Activated CD8-positive, alpha-beta memory T cell treated with anti-CD3 and anti-CD28 coated beads, Interleukin-2, amount 10 ng/mL, durations not matched to agents 7 days and 5 days (primary cell): ENCODE measurements around the gene NCAM2. TPM values are rescaled to one million over a fixed set of nuclear protein-coding genes. Genes with fewer than 3 reads are reported as not detected.

Source experiments
- ATAC-seq: fragments of 150-1000 bp; cut with Tn5 transposase; one replicate; pipeline ENCODE4 v1.10.0; 2021; ENCODE audit warnings: moderate library complexity
- CTCF ChIA-PET: fragments of 350-600 bp; sonication (Branson Sonifier 250); formaldehyde crosslinking; loops from one replicate; lab custom pipeline; 2021; ENCODE audit warnings: antibody characterized with exemption; lab: Charles Lee
- DNase-seq: peaks from one replicate; pipeline ENCODE4 v3.0.0-alpha.2; 2020
- H3K27ac Mint-ChIP-seq: one replicate; pipeline ENCODE4 v1.8.0; 2021; ENCODE audit warnings: mild to moderate bottlenecking, mixed read lengths
- H3K27me3 Mint-ChIP-seq: one replicate; pipeline ENCODE4 v1.8.0; 2021; ENCODE audit warnings: mixed read lengths
- H3K36me3 Mint-ChIP-seq: one replicate; pipeline ENCODE4 v1.8.0; 2021; ENCODE audit warnings: mild to moderate bottlenecking, mixed read lengths
- H3K4me1 Mint-ChIP-seq: one replicate; pipeline ENCODE4 v1.8.0; 2021; ENCODE audit warnings: mixed read lengths
- H3K4me3 Mint-ChIP-seq: one replicate; pipeline ENCODE4 v1.8.0; 2021; ENCODE audit warnings: mild to moderate bottlenecking, moderate library complexity, mixed read lengths
- H3K9me3 Mint-ChIP-seq: one replicate; pipeline ENCODE4 v1.8.0; 2022; ENCODE audit warnings: low read depth, mixed read lengths
- total RNA-seq, 2 experiments: library from RNA; stranded (reverse); gene quantifications; one replicate each; pipeline ENCODE4 v1.2.3, GENCODE V29; 2021

The NCAM2 gene
- total RNA-seq, 2 experiments from 2014 or later, result not detected

DNA sequence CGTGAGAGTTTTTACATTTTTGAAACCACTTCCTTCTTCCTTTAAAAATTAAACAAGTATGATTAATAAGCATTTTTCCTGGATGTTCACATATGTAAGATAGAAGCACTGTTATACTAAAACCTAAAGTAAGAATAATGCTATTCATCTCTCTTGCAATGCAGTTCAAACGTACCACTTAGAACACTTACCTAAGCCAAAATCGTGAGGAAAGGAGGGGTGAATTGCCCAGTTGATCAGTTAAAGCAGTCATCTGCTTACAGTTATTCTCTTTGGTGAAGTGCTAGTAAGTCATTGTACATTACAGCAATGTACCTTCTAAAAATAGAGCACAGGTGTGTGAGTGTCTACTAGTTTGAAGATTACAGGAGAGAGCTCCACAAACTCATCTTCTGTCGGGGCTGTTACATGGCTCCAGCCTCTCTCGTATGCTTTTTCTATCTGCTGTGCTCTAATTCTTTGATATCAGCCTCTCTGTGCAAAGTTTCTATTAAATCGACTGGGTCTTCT, 3.4 kb downstream of the NCAM2 start:
- H3K27me3 Mint-ChIP-seq, result peaks cover 31% of the 10 kb centered on the region
- peaks cover 3% of the 10 kb centered on the region for H3K4me1 Mint-ChIP-seq
- no peak overlapping the region for H3K4me3 Mint-ChIP-seq
- DNase-seq, result no peak
- no peaks in the 10 kb centered on the region for H3K9me3 Mint-ChIP-seq
- no peaks in the 10 kb centered on the region for H3K36me3 Mint-ChIP-seq
- no peak overlapping the region for H3K27ac Mint-ChIP-seq
- CTCF ChIA-PET, result no interaction called here
- ATAC-seq, result no peak

DNA sequence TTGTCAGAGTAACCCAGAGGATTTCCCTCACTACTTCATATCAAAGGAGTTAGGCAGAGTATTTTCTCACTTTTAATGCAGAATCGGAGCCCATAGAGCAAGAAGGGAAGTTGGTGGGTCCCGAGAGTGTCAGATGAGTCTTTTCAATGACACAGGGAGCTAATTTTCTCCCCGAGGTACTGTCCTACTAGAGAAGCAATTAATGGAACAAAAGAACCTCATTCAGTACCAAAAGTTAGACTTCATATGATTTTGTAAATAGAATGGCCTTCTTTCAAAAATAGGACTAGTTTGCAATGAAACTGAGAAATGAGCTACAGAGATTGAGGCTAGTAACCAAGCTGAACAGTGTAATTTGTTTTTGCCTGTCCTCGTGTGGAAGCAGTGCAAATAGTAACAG, 3.9 kb downstream of the NCAM2 start:
- Mint-ChIP-seq H3K4me3 (no peak overlapping the region), H3K27ac (no peak overlapping the region), H3K27me3 (peaks cover 26% of the 10 kb centered on the region), H3K36me3 (no peaks in the 10 kb centered on the region), H3K4me1 (peaks cover 3% of the 10 kb centered on the region), H3K9me3 (no peaks in the 10 kb centered on the region)
- CTCF ChIA-PET, result no interaction called here
- DNase-seq, result no peak
- no peak for ATAC-seq

DNA sequence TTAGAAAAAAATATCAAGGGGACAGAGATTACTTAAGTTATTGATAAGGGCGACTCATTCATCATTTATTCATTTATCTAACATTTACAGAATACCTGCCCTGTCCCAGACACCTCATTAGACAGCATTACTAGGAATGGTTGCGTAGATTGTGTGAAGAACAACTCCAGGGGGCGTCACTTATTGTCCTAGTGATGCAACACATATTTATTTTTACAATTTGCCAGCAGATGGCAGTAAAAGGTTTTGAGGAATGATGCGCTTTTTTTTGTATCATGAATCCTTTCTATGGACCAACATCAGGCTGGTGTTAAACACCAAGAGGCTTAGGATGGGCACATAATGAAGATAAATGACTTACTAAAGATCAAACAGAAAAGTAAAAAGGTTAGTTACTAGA, 5.5 kb downstream of the NCAM2 start:
- Mint-ChIP-seq H3K4me1 (no peaks in the 10 kb centered on the region), H3K36me3 (no peaks in the 10 kb centered on the region), H3K27ac (no peak overlapping the region), H3K9me3 (no peaks in the 10 kb centered on the region), H3K4me3 (no peak overlapping the region), H3K27me3 (peaks cover 14% of the 10 kb centered on the region)
- DNase-seq (no peak), ATAC-seq (no peak)
- CTCF ChIA-PET, result interaction anchor here (1.0 kb wide), 1 partner anchor 11 kb away, joined by 3 read pairs; no protein-coding TSS in a partner anchor

DNA sequence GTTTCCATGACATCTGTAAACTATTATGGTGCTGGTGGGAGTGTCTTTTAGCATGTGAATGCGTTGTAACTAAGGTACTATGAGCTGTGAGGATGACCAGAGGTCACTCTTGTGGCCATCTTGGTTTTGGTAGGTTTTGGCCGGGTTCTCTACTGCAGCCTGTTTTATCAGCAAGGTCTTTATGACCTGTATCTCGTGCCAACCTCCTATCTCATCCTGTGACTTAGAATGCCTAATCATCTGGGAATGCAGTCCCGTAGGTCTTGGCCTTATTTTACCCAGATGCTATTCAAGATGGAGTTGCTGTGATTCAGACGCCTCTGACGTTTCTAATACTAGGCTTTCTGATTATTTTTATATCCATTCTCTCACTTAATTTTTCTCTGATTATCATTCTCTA, 9.4 kb downstream of the NCAM2 start:
- DNase-seq (no peak), ATAC-seq (no peak)
- Mint-ChIP-seq H3K27ac (no peak overlapping the region), H3K36me3 (no peaks in the 10 kb centered on the region), H3K4me3 (no peak overlapping the region), H3K9me3 (no peaks in the 10 kb centered on the region), H3K27me3 (no peaks in the 10 kb centered on the region), H3K4me1 (no peaks in the 10 kb centered on the region)
- CTCF ChIA-PET, result no interaction called here

DNA sequence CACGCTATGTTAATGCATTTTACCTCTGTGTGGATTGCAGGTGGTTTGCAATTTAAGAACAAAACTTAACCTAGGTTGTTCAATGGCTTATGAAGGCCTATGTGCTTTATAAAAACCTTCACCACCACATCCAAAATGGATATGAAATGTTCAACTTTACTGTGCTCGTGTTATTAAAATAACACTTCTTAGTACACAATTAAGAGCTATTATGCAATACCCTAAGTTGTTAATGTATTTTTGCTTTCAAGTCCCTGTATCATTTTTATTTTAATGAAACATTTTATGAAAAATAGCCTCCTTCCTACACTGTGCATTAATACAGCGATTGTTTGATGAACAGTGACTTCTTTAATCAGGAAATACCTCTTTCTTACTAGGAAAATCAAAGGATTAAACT, 12.0 kb downstream of the NCAM2 start:
- no peak for DNase-seq
- no peaks in the 10 kb centered on the region for H3K4me1 Mint-ChIP-seq
- ATAC-seq, result no peak
- no peak overlapping the region for H3K27ac Mint-ChIP-seq
- no peak overlapping the region for H3K4me3 Mint-ChIP-seq
- CTCF ChIA-PET, result no interaction called here
- H3K27me3 Mint-ChIP-seq, result no peaks in the 10 kb centered on the region
- H3K9me3 Mint-ChIP-seq, result no peaks in the 10 kb centered on the region
- no peaks in the 10 kb centered on the region for H3K36me3 Mint-ChIP-seq

DNA sequence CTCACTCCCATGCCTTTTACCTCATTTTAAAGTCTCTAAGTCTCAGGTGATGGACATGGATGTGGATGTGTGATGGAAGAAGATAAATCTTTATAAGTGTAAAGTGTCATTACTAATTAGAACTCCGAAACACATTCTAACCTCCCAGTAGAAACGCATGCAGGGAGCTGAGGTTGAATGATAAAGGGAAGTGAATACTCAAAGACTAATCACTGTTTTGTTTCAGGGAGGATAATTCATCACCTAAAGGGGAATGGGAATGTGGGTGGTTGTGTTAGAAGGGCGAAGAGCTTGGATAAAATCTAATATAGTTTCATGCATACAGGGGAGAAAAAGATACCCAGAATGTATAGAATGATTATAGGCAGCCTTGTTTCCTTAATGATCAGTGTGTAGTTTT, 12.5 kb downstream of the NCAM2 start:
- Mint-ChIP-seq H3K36me3 (no peaks in the 10 kb centered on the region), H3K4me1 (no peaks in the 10 kb centered on the region), H3K27me3 (no peaks in the 10 kb centered on the region), H3K4me3 (no peak overlapping the region), H3K9me3 (no peaks in the 10 kb centered on the region), H3K27ac (no peak overlapping the region)
- no peak for ATAC-seq
- CTCF ChIA-PET, result no interaction called here
- no peak for DNase-seq

DNA sequence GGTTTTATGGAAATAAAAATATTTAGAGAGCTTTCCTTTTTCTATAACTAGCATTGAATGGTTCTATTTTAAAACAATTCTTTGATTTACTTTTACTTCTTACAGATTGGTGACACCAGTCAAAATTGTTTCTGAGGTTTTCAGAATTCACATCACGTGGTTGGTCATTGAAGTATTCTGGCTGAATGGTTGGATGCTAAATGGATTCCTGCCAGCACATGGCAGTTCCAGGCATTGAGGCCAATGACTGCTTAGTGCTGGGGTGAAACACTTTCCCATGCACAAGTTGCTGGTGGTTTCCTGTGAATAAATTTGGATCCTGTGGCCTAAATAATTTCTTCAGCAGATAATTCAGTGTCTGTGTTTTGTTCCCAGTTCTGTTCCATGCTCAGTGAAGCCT, 20.6 kb downstream of the NCAM2 start:
- no peaks in the 10 kb centered on the region for H3K4me1 Mint-ChIP-seq
- no peaks in the 10 kb centered on the region for H3K36me3 Mint-ChIP-seq
- H3K9me3 Mint-ChIP-seq, result peaks cover 3% of the 10 kb centered on the region
- H3K27ac Mint-ChIP-seq, result no peak overlapping the region
- H3K27me3 Mint-ChIP-seq, result no peaks in the 10 kb centered on the region
- no peak overlapping the region for H3K4me3 Mint-ChIP-seq
- DNase-seq (no peak), ATAC-seq (no peak)
- CTCF ChIA-PET, result no interaction called here

DNA sequence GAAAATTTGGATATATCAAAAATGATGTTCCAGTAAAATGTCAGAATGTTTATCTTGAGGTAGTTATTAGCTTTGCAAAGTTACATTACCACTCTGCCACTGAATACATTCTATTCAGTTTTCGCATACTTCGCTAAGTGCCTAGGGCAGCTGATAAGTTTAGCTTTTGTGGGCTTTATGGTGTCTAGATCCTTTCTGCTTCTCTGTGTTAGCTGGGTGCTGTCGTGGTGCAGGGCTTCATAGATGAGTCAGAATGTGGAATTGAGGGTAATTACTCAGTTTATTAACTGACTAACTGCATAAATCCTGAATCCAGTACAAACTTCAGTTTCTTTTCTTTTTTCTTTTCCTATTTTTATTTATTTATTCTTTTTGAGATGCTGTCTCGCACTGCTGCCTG, 21.5 kb downstream of the NCAM2 start:
- CTCF ChIA-PET, result no interaction called here
- Mint-ChIP-seq H3K27me3 (no peaks in the 10 kb centered on the region), H3K4me3 (no peak overlapping the region), H3K36me3 (no peaks in the 10 kb centered on the region), H3K4me1 (no peaks in the 10 kb centered on the region), H3K27ac (no peak overlapping the region), H3K9me3 (peaks cover 3% of the 10 kb centered on the region)
- no peak for ATAC-seq
- no peak for DNase-seq

DNA sequence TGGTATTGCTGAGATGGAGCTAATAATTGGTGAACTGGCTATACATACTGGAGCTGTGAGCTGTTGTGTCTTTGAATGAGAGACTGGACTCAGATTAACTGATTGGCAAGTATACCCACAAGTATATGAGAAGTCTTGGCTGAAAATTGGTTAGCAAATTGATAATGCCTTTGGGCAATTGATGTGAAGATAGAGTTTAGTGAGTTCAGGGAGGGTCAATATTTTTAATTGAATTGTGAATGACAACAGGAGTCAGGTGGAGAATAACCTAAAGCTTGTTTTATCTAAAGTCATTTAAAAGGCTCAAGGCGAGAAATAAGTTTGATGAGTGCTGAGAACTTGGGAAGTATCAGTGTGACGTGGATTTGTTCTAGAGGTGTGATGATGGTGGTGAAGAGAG, 27.5 kb downstream of the NCAM2 start:
- no peak overlapping the region for H3K4me3 Mint-ChIP-seq
- H3K27ac Mint-ChIP-seq, result no peak overlapping the region
- ATAC-seq (no peak), DNase-seq (no peak)
- no peaks in the 10 kb centered on the region for H3K4me1 Mint-ChIP-seq
- no peaks in the 10 kb centered on the region for H3K27me3 Mint-ChIP-seq
- CTCF ChIA-PET, result no interaction called here
- no peaks in the 10 kb centered on the region for H3K36me3 Mint-ChIP-seq
- peaks cover 6% of the 10 kb centered on the region for H3K9me3 Mint-ChIP-seq

DNA sequence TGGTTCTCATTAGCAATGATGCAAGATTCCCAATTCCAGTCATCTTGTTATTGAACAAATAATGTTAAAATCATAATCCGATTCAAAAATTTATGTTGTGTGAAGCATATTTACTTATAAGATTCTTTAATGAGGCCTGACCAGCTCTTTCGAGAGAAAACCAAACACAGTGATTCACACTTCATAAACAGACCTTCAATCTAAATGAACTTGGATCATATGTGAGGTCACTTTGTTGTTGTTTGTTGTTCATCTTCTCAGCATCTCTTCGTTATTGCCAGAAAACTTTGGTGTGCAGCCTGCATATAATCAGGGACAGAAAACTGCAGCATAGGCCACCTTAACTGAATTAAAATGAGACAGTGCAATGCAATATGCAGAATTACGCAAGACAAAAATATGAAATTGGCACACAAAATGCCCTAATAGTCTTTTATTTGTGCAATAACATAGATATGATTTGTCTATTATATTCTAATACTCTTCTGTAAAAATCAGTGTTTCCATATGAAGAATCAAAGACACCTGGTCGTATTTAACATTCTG, 30.1 kb downstream of the NCAM2 start:
- DNase-seq, result no peak
- H3K4me3 Mint-ChIP-seq, result no peak overlapping the region
- H3K9me3 Mint-ChIP-seq, result peaks cover 6% of the 10 kb centered on the region
- no peaks in the 10 kb centered on the region for H3K36me3 Mint-ChIP-seq
- no peaks in the 10 kb centered on the region for H3K4me1 Mint-ChIP-seq
- no peaks in the 10 kb centered on the region for H3K27me3 Mint-ChIP-seq
- CTCF ChIA-PET, result no interaction called here
- no peak for ATAC-seq
- no peak overlapping the region for H3K27ac Mint-ChIP-seq

DNA sequence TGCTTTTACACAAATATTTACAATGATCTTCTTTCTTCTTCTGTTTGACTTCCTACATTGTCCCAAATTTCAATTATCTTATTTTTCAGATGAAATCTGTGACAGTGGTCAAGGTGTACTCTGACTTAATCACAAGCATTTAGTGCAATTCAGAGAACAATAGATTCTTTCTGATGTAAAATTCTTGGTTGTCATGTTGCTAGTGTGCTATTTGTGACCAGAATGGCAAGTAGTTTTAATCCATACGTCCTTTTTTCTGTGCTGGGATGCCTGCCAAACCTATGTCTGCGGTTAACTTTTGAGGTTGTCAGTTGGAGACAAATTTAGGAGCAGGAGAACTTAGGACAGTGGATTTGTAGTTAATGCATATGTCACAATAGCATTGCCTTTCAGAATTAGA, 31.0 kb downstream of the NCAM2 start:
- H3K9me3 Mint-ChIP-seq, result peaks cover 6% of the 10 kb centered on the region
- no peak overlapping the region for H3K4me3 Mint-ChIP-seq
- DNase-seq, result no peak
- H3K4me1 Mint-ChIP-seq, result no peaks in the 10 kb centered on the region
- CTCF ChIA-PET, result no interaction called here
- no peak overlapping the region for H3K27ac Mint-ChIP-seq
- no peak for ATAC-seq
- no peaks in the 10 kb centered on the region for H3K36me3 Mint-ChIP-seq
- H3K27me3 Mint-ChIP-seq, result no peaks in the 10 kb centered on the region

DNA sequence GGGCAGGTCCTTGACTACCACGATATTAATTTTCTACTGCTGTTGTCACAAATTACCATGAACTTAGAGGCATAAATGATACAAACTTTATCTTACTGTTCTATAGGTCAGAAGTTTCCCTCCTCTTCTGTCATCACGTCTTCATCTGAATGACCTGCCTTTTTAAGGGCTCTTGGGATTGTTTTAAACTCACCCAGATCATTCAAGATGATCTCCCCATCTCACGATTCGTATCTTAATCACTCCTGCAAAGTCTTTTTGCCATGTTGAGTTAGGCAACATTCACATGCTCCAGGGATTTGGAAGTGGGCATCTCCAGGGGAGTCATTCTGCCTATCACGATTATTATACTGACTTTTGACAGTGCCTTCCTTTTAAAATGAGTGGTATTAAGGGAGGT, 32.1 kb downstream of the NCAM2 start:
- DNase-seq (no peak), ATAC-seq (no peak)
- Mint-ChIP-seq H3K27ac (no peak overlapping the region), H3K4me1 (no peaks in the 10 kb centered on the region), H3K36me3 (no peaks in the 10 kb centered on the region), H3K9me3 (peaks cover 6% of the 10 kb centered on the region), H3K27me3 (no peaks in the 10 kb centered on the region), H3K4me3 (no peak overlapping the region)
- CTCF ChIA-PET, result no interaction called here

DNA sequence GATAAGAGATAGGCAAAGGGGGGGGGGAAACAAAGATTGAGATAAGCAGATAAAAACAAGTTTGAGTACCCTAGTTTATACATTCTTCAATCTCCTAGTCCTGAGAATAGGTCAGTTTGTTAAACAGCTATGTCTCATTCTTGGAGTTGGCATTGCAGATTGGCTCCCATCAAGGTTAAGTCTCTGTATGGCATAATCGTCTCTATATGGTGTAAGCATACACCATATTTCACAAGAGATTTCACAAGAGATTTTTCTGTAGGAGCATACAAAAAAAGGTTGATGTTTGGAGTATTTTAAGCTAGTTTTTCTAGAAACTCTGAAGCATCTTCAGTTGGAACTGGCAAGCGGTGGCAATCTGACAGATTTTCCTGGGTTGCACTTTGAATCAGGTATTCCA, 35.8 kb downstream of the NCAM2 start:
- Mint-ChIP-seq H3K27ac (no peak overlapping the region), H3K27me3 (no peaks in the 10 kb centered on the region), H3K4me3 (no peak overlapping the region), H3K36me3 (no peaks in the 10 kb centered on the region), H3K4me1 (no peaks in the 10 kb centered on the region), H3K9me3 (peaks cover 2% of the 10 kb centered on the region)
- CTCF ChIA-PET, result no interaction called here
- DNase-seq (no peak), ATAC-seq (no peak)

DNA sequence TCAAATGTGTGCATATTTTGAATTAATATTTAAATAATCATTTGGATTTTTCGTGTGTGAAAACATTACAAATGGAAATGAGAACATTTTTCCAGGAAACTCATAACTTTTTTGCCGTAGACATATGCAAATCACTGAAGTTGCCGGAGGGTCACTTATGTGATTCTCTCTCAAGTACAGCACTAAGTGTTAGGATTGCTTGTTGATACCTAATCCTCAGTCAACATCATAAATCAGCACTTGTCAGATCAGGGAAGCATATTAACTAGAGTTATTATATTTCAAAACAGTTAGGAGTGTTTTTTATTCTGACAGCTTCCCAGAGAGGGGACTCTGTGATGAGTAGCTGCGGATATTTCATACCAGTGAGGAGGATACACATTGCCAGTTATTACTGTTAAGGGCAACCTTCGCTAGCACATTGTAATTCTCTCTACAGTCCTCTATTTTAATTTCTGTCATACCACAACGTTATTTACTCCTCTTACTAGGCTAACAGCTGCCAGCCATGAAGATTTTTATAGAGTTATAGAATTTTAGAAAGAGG, 41.5 kb downstream of the NCAM2 start:
- Mint-ChIP-seq H3K36me3 (no peaks in the 10 kb centered on the region), H3K27me3 (no peaks in the 10 kb centered on the region), H3K4me3 (no peak overlapping the region), H3K9me3 (no peaks in the 10 kb centered on the region), H3K27ac (no peak overlapping the region), H3K4me1 (no peaks in the 10 kb centered on the region)
- DNase-seq, result no peak
- no peak for ATAC-seq
- CTCF ChIA-PET, result no interaction called here

DNA sequence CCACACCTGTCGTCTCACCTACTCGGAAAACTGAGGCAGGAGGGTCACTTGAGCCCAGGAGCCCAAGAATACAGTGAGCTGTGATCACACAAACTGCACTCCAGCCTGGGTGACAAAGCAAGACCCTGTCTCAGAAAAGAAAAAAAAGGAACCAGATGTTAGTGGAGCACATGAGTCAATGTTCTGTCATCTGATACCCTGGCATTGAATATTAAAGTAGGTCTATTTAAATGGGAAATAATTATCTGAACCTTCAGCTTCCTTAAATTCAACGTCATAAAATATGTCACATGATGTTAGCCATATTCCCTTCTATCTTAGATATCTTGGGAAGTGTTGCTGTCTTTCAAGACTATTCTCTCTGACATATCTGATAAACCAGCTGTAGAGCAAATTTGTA, 47.3 kb downstream of the NCAM2 start:
- Mint-ChIP-seq H3K27me3 (no peaks in the 10 kb centered on the region), H3K9me3 (no peaks in the 10 kb centered on the region), H3K36me3 (no peaks in the 10 kb centered on the region), H3K4me1 (no peaks in the 10 kb centered on the region), H3K27ac (no peak overlapping the region), H3K4me3 (no peak overlapping the region)
- CTCF ChIA-PET, result no interaction called here
- ATAC-seq, result no peak
- DNase-seq, result no peak
